ENCODE measurements around the gene MYL7. TPM values are rescaled to one million over a fixed set of nuclear protein-coding genes. Genes with fewer than 3 reads are reported as not detected.

Gene MYL7, protein sequence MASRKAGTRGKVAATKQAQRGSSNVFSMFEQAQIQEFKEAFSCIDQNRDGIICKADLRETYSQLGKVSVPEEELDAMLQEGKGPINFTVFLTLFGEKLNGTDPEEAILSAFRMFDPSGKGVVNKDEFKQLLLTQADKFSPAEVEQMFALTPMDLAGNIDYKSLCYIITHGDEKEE
- total RNA-seq, result not detected in 2 replicates

GRCh38 chr7:44141221-44141850, at the start of gene MYL7:
MYL7 (minus strand) TSS chr7:44141332; CDS start chr7:44141305, 27 bp downstream.

GRCh38 chr7:44189286-44189992, 48.3 kb upstream of the MYL7 start, which contains the start of gene GCK:
GCK (minus strand) TSS chr7:44189439; CDS start chr7:44188953, 486 bp downstream.

GRCh38 chr7:44123190-44124003, 17.7 kb downstream of the MYL7 start, which contains the start of gene POLD2:
POLD2 (minus strand) TSS chr7:44123548; CDS start chr7:44122053, 1,495 bp downstream.

DNA sequence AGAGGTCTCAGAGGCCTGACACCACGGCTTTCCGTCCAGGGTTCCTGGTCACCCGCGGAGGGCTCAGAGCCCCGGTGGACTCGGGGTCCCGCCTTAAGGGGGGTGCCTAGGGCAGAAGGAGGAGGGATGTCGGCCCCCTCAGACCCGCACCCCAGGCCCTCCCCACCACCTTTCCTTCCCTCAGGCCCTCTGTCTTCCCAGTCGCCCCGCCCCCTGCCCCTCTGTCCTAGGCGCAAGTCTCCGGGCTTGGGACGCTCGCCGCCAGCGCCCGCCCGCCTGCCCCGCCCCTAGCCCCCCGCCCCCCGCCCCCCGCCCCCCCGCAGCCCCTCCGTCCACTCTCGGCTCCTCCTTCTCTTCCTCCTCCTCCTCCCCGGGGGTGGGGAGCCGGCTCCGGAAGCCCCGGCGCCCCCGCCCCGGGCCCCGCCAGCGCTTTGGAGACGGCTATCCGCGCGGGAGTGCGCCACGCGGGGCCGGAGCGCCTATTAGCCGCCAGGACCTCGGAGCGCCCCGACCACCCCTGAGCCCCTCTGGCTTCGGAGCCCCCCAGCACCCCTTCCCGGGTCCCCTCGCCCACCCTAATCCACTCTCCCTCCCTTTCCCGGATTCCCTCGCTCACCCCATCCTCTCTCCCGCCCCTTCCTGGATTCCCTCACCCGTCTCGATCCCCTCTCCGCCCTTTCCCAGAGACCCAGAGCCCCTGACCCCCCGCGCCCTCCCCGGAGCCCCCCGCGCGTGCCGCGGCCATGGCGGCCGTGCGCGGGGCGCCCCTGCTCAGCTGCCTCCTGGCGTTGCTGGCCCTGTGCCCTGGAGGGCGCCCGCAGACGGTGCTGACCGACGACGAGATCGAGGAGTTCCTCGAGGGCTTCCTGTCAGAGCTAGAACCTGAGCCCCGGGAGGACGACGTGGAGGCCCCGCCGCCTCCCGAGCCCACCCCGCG, 36.9 kb downstream of the MYL7 start, which contains the start of gene AEBP1:
AEBP1 (plus strand) TSS at position 423 of the 937 bp plus-strand sequence; CDS start at position 744, 321 bp downstream.

Other genes with a start within 250 kb of the MYL7 start
- 25.7 and 25.8 TPM in 2 replicates for gene URGCP, start 234.7 kb downstream of the MYL7 start, total RNA-seq
- 8.6 and 9.8 TPM in 2 replicates for gene UBE2D4, start 214.9 kb downstream of the MYL7 start, total RNA-seq
- gene SPDYE1, start 143.4 kb downstream of the MYL7 start, total RNA-seq, result not detected in 2 replicates
- gene DBNL, start 96.6 kb downstream of the MYL7 start, total RNA-seq, result 125 and 154 TPM in 2 replicates
- not detected in 2 replicates for gene PGAM2, start 75.8 kb downstream of the MYL7 start, total RNA-seq
- gene POLM, start 58.8 kb downstream of the MYL7 start, total RNA-seq, result 7.4 and 14.7 TPM in 2 replicates
- gene AEBP1, start 37.0 kb downstream of the MYL7 start, total RNA-seq, result 34.4 and 72.7 TPM in 2 replicates
- 53.2 and 78.5 TPM in 2 replicates for gene POLD2, start 17.8 kb downstream of the MYL7 start, total RNA-seq
- gene GCK, start 48.1 kb upstream of the MYL7 start, total RNA-seq, result 0.30 TPM in 1 of 2 replicates, not detected in the other
- gene YKT6, start 59.6 kb upstream of the MYL7 start, total RNA-seq, result 108 and 121 TPM in 2 replicates
- gene CAMK2B, start 184.3 kb upstream of the MYL7 start, total RNA-seq, result not detected in 2 replicates

Data from smooth muscle cell of the umbilical artery (primary cell).